NCI-H1436 treated with DMSO at 0.1 percent for 48 hours (cell line): ENCODE data around the gene NPC1L1.
"Not testable (repeated sequence)": the region's sequence is repeated elsewhere in the genome, so short reads cannot be mapped to it uniquely, and the experiment has no call there.

Experiments used
- DNase-seq: peaks from one replicate; lab custom pipeline; 2025; lab: John Stamatoyannopoulos, UW

Gene NPC1L1

DNA sequence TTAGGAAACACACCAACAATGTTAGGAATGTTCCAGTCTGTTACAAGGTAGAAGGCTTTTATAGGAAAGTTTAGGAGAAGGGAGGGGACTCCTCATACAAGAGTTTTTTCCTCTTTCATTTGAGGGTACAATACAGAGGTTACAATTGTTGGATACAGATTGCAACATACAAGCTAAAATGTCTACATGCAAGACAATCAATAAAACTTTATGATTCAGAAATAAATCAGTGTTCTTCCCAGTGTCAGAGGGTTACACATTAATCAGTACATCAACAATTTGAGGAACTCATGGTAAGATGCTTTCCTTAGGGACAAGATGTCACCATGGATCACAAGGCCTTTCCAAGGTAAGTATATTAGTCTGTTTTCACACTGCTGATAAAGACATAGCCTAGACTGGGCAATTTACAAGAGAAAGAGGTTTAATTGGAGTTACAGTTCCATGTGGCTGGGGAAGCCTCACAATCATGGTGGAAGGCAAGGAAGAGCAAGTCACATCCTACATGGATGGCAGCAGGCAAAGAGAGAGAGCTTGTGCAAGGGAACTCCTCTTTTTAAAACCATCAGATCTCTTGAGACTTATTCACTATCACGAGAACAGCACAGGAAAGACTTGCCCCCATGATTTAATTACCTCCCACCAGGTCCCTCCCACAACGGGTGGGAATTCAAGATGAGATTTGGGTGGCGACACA lies 34.4 kb downstream of the NPC1L1 start:
- DNase-seq, result not testable (repeated sequence)

DNA sequence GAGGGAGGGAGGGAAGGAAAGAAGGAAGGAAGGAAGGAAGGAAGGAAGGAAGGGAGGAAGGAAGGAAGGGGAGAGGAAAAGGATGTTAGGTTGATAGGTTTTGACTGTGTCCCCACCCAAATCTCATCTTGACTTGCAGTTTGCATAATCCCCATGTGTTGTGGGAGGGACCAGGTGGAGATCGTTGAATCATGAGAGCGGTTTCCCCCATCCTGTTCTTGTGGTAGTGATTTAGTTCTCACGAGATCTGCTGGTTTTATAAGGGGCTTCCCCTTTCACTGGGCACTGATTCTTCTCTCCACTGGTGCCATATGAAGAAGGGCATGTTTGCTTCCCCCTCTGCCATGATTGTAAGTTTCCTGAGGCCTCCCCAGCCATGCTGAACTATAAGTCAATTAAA lies 35.5 kb downstream of the NPC1L1 start:
- no peak for DNase-seq

DNA sequence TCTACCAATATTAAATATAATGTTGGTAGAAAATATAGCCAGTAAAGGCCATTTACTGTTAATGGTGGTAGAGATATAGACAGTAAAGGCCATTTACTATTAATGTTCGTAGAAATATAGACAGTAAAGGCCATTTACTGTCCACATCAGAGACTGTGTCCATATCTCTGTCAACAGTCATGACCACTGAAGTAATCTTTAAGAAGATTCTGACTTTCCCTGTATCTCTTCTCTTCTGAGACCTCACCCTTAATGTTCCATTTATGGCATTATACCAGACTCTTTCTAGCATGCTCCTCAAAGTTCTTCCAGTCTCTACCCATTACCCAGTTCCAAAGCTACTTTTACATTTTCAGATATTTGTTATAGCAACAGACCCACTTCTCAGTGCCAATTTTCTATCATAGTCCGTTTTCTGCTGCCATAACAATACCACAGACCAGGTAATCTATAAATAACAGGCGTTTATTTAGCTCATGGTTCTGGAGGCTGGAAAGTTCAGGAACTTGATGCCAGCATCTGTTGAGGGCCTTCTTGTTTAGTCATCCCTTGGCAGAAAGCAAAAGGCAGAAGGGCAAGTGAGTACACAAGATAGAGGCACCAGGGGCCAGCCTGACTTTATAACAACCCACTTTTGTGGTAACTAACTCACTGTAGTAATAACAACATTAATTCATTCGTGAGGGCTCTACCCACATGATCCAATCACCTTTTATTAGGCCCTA lies 42.7 kb downstream of the NPC1L1 start:
- DNase-seq, result no peak

DNA sequence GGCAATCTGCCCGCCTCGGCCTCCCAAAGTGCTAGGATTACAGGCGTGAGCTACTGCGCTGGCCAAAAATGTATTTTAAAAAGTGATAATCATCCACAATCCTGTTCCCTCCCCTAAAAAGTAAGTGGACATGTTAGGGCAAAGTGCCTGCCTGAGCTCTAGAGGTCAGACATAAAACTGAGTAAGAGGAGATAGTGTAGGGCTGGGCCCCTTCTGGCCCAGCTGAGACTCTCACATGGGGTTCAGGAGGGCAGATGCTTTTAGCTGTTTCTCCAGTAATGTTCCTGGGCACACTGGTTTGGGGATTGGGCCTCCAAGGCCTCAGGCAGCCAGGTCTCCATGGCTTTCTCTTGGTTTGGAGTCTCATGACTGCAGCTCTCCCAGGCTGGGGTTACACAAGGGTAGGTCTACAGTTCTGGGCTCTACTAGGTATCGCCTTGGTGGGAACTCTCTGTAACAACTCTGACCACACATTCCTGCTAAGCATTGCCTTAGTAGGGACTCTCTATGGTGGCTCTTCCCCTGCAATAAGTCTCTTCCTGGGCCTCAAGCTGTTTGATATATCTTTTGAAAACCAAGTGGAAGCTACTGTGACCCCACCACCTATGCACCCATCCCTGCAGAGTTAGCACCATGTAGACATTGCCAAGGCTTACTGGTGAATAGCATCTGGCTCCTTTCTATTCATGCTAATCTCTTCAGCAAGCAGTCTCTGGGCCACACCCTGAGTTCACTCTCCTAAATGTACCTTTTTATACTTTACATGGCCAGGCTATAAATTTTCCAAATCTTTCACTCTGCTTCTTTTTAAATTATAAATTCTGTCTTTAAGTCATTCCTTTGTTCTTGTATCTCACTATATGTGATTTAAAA lies 43.7 kb downstream of the NPC1L1 start:
- no peak for DNase-seq

DNA sequence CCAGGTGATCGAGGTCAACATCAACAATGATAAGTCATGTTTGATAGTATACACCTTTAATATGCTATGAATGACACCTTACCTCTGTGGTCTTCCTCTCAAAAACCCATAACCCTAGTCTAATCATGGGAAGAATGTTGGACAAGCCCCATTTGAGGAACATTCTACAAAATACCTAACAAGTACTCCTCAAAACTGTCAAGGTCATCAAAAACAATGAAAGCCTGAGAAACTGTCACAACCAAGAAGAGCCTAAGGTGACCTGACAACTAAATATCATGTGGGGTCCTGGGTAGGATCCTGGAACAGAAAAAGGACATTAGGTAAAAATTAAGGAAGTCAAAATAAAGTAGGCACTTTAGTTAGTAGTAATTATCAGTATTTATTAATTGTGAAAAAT lies 44.7 kb downstream of the NPC1L1 start:
- DNase-seq, result no peak

DNA sequence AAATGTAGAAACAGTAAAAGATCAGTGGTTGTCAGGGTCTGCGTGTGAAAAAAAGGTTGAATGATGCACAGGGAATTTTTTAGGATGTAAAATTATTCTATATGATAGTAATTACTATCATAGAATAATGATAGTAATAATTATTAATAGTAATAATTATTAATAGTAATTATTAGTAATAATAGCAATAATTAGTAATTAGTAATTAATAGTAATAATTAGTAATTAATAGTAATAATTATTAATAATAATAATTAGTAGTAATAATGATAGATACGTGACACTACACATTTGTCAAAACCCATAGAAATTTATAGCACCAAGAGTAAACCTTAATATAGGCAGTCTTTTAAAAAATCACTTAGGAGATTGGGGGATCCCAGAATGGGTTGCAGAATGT lies 46.2 kb downstream of the NPC1L1 start:
- DNase-seq, result no peak

DNA sequence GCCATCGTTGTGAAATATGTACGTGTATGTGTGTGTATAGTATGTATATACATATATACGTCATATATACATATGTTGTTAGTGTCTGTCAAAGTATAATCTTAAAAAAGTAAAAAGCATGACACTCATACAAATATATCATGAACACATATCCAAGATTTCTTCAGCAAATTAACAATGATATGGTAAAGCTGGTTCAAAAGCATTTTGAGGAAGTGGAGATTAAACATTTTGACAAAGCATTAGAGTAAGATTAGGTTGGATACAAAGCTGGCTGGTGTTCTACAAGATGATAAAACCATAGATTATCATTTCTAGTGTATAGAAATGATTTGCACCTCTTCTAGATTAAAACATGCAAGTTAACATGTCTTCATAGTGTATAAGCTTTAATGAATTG lies 49.9 kb downstream of the NPC1L1 start:
- no peak for DNase-seq

DNA sequence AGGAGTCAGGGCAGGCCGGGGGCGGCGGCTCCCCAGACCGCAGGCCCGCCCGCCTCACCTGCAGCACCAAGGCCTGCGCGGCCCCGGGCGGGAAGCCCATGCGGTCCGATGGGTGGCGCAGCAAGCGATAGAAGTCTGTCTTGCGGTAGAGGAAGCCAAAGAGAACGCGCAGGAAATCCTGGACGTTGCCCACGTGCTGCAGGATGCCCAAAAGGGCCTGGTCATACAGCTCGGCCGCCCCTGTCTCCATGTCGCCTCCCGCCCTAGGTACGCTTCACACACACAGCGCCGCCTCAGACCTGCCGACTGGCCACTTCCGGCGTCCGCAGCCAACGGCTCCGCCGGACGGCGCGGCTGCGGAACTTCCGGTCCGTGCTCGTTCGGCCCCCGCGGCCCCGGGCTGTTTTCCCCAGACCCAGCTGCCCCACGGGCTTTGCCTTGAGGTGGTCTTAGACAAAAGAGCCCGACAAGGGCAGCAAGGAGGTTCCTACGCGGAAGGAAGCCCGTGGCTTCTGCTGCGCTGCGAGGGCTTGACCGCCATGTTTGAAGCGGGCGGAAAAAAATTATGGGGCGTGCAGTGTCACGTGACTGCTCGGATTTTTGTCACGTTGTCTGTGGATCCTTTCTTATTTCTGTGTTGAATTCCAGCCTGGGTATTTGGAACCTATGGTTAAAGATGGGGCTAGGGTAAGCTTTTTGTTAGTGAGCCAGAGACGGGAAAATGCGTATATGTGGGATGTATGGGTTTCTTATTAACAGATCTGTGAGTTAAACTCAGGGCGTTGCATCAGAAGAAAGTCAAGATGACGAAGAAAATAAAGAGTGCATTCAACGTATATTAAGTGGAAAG lies 50.6 kb downstream of the NPC1L1 start, which contains the start of gene NUDCD3:
Gene NUDCD3 (minus strand): TSS at position 308 of the 850 bp plus-strand sequence. CDS start 58 bp downstream, at position 250.
- peak; percentile 19 for DNase-seq

DNA sequence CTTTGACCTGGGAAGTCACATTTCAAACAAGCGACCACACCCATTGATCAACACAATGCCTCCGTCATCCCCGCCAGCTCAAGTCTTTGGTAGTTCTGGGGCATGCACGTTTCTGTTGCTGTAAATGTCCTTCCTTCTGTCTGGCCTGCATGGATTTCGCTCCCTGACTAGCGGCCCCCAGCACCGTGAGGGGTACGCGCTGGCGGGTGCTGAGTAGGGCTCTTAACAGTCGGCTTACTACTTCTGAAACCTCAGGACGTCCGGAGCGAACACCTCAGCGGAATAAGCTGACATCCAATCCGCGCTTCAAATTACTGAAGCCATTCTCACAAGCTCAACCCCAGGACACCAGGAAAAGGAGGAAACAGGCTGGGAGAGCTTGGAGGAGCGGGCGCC lies 51.2 kb downstream of the NPC1L1 start:
- DNase-seq, result no peak

DNA sequence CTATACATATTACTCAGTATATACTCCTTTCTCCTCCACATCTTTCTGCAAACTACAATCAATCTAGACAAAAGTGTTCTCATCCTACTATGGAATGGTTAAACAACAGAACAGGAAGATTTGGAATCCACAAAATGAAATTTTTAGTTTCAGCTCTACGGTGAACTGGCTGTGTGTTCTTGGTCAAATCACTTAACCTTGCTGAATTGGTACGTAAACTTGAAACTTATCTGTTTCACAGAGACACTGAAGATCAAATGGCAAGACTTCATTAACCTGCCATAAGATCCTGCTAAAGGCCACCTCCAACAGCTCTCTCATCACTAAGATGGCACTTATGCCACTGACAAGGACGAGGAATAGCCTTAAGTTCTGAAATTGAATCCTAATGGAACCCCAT lies 52.2 kb downstream of the NPC1L1 start:
- no peak for DNase-seq

DNA sequence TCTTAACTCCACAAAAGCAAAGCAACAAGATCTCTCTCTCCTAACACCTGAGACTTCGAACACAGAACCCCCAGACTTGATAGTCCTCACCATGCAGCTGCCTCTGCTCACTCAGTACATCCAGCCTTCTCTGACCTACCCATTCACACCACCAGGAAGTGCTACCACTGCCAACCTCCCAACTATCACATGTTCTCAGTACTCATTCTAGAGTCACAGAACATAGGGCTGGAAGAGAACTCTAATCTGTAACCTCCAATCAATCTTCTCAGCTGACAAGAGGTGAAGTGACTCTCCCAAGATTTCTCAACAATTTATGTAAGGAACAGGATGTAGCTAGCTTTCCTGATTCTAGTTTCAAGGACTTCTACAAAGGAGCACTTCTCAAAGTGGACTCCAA lies 54.4 kb downstream of the NPC1L1 start:
- DNase-seq, result no peak

DNA sequence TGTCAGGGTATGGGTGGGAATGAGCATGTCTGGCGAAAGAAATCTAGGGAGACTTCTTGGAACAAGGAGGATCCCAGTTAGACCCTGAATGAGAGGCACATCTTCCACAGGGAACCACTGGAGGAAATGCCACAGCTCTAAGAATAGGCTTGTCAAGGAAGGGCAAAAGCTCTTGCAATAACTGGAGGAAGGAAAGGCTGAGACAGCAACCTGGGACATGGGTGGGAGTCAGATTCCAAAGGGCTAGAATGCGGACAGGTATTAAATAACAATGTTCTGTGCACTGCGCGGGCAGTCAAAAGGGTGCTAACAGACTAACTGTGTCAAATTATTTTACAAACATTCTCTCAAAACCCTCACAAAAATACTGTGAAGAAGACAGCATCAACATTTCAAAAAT lies 55.1 kb downstream of the NPC1L1 start:
- no peak for DNase-seq

DNA sequence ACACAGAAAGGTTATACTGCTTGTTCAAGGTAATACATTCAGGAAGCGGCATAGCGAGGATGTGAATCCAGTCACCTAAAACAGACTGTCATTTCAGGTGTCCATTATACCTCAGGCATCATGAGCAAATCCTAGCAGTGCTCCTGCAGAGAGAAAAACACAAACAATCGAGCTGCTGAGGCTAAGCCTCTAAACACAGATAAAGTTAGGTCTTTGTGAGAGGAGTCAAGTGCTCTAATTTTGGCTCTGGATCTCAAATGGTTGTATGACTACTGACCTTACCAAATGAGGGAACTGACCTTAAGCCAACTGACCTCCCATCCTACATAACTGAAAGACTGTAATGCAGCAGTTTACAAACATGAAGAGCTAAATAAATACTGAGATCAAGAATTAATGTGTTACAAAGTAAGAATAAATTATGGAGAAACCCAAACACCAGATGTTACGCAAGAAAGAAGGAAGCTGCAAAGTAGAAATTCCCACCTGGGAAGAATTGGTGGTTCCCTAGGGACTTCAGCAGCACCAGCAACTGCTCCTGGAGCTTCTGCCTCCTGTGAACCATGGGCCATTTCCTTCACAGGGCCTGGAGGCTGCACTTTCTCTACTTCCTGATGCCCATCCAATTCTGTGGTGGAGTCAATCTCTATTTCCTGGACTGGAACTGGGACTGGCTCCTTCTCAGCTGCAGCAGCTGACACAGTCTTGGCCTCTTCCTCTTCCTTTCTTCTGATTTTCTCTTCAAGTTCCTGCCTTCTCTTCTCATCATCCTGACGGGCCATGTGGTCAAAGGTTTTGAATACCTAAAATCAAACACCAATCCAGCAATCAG lies 56.4 kb downstream of the NPC1L1 start:
- DNase-seq, result no peak

DNA sequence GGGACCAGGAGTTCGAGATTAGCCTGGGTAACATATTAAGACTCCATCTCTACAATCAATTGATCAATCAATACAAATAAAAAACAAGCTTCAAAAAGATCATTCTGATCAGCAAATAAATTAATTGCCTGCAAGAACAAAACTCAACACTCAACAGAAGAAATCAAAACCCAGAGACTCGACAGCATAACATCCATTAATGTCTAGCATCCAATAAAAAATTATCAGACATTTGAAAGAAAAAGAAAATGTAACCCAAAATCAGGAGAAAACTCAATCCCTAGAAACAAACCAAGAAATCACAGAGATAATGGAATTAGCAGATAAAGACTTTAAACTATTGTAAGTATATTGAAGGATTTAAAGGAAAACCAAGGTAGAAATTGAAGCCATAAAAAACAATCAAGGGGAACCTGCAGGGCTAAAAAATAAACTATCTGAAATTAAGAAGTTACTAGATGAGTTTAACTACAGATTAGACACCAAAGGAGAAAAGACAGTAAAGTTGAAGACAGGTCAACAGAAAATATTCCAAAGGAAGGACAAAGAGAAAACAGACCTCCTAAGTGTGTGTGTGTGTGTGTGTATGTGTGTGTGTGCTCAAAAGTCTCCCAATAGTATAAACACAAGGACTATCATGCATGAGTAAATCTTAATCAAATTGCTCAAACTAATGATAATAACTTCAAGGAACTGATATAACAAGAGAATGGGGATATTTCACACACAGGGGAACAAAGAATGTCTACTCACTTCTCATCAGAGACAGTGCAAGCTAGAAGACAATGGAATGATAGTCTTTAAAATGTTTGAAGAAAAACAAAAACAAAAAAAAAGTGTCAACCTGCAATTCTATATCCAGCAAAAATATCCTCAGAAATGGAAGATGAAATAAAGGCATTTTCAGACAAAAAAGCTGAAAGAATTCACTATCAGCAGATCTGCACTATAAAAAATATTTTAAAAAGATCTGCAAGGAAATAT lies 58.3 kb downstream of the NPC1L1 start:
- DNase-seq, result no peak

DNA sequence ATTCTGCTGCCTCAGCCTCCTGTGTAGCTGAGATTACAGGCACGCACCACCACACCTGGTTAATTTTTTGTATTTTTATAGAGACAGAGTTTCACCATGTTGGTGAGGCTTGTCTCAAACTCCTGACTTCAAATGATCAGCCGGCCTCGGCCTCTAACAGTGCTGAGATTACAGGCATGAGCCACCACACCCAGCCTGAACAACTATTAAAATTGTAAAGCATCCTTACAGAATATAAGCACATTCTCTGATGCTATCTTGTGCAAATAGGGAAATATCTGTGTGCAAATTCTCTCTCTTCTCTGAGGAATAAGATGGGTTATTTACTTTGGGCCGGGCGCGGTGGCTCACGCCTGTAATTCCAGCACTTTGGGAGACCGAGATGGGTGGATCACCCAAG lies 63.2 kb downstream of the NPC1L1 start:
- no peak for DNase-seq

DNA sequence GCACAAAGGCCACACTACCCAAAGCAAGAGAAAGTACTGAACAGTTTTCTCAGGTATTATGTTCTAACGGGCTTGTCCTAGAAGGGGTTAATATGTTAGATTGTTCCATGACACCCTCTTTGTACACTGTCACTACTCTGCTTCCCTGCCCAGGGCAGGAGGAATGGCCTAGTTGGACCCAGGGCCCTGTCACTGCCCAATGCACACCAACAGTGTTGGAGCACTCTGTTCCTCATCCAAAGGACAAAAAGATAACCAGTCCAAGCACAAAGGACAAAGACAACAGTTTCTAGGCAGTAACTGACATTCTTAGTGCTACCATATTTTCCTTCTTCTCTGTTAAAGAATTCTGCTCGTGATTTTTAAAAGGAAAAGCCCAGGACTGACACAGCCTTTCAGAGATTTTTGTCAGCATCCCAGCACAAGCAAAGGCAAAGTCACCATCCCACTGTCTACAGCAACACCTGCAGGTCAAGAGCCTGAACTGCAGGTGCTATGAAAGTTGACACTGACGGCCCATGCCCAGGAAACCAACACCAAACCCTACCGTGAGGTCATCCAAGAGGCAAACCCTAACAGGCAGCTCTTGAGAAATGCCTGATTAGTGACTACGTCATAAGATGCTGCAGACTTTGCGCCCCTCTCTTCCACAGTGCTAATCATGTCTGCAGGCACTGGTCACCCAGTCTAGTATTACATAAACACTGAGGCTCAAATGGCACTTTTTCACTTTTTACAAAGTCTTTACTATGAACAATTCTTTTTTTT lies 63.9 kb downstream of the NPC1L1 start:
- no peak for DNase-seq

DNA sequence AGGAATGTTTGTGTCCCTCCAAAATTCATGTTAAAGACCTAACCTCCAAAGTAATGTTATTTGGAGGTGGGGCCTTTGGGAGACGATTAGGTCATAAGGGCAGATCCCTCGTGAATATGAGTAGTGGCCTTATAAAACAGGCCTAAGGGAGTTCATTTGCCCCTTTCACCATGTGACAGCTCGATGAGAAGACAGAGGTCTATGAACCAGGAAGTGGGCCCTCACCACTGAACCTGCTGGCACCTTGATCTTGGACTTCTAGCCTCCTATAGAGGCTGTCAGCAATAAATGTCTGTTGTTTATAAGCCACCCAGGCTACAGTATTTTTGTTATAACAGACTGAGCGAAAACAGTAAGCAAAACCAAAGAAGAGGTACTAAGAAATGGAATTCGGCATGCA lies 64.8 kb downstream of the NPC1L1 start:
- no peak for DNase-seq

DNA sequence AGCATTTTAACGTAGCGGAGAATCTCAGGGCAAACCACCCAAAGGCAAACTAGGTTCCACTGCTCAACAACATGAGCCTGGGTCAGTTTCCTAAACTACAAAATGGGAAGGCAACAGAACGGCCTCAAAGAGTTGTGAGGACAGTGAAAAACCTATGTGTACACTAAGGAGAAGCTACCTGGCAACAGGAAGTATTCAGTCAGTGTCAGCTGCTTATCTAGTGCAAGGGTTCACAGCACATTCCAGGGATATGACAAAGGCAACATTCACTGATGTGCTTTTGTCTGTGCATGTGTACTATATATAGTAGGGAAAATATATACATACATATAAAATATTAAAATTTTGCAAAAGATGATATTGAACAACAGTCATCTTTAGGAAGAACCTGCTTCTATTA lies 67.8 kb downstream of the NPC1L1 start:
- DNase-seq, result no peak

DNA sequence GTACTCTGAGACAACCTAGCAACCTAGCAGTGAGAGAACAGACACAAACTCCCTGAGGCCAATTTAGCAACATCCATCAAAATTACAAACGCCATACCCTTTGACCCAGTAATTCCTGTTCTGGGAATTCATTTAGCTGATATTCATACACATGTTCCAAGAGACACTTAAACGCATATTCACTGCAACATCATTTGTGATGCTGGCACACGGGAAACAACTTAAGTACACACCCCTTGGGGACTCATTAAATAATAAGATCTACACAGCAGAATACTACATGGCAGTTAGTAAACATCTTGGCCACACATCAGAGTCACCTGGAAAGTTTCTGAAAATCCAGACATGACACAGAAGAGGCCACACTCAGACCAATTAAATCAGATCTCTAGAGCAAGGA lies 68.3 kb downstream of the NPC1L1 start:
- DNase-seq, result no peak
